Heart left ventricle (tissue), 16 donors: ENCODE data around the gene PERM1. TPM values are rescaled to one million over a fixed set of nuclear protein-coding genes. Genes with fewer than 3 reads are reported as not detected.
"Not testable (repeated sequence)": the region's sequence is repeated elsewhere in the genome, so short reads cannot be mapped to it uniquely, and the experiment has no call there.

ENCODE experiments used
- ATAC-seq, 4 donors: fragments of 200-7000 bp; cut with Tn5 transposase; one replicate each; pipeline ENCODE4 v1.9.1; 2020 to 2022; ENCODE audit warnings: moderate library complexity in 4 of 4, mild to moderate bottlenecking in 3 of 4, moderate number of reproducible peaks in 1 of 4
- DNase-seq, 5 donors: peaks; one replicate each; pipeline ENCODE4 v3.0.0-alpha.2; 2020
- H3K27ac ChIP-seq, 12 donors: fragments of 200-600 bp; sonication (generic) in 4 of 12; one replicate each; pipeline versions ENCODE4 v1.5.0 to v1.8.0; 2016 to 2022; ENCODE audit warnings: mild to moderate bottlenecking in 2 of 12
- H3K27me3 ChIP-seq, 9 donors: fragments of 200-600 bp; sonication (generic) in 2 of 9; one replicate each; pipeline versions ENCODE4 v1.5.1 to v1.8.0; 2016 to 2022; ENCODE audit warnings: mild to moderate bottlenecking in 3 of 9
- H3K36me3 ChIP-seq, 9 donors: fragments of 200-600 bp; sonication (generic) in 2 of 9; one replicate each; pipeline versions ENCODE4 v1.5.0 to v1.8.0; 2018 to 2022; ENCODE audit warnings: mild to moderate bottlenecking in 2 of 9
- H3K4me1 ChIP-seq, 12 donors: fragments of 200-600 bp; sonication (generic) in 4 of 12; one replicate each; pipeline versions ENCODE4 v1.5.0 to v1.8.0; 2016 to 2022; ENCODE audit warnings: mild to moderate bottlenecking in 3 of 12
- H3K4me3 ChIP-seq, 12 donors: fragments of 200-600 bp; sonication (generic) in 4 of 12; one replicate each; pipeline versions ENCODE4 v1.5.0 to v1.8.0; 2017 to 2022; ENCODE audit warnings: mild to moderate bottlenecking in 9 of 12, moderate library complexity in 4 of 12
- H3K9me3 ChIP-seq, 12 donors: fragments of 200-600 bp; sonication (generic) in 4 of 12; one replicate each; pipeline versions ENCODE4 v1.5.0 to v1.8.0; 2016 to 2022; ENCODE audit warnings: mild to moderate bottlenecking in 1 of 12
- POLR2A ChIP-seq, 2 donors: fragments of 450-650 bp; IDR thresholded peaks; one replicate each; pipeline ENCODE4 v1.6.1; 2017; ENCODE audit warnings: antibody characterized with exemption in 2 of 2, mild to moderate bottlenecking in 2 of 2, moderate library complexity in 2 of 2
- WGBS, 4 donors: extraction: QIAGEN DNeasy Blood & Tissue Kit in 2 of 4; methylation state at CpG; one replicate each; pipeline versions ENCODE4 v1.1.5 to v1.1.7; 2013 to 2018; 5-methylcytosine and 5-hydroxymethylcytosine counted together
- intact Hi-C, 10 donors: fragments of 100-400 bp; cut with DNase I; formaldehyde crosslinking; loops; one replicate each; pipeline versions ENCODE4 v1.11.1 to v1.14.2; 2022
- polyA plus RNA-seq, 2 donors: library from polyadenylated mRNA; stranded (reverse); fragments of 200-250 nt; gene quantifications; one replicate each; pipeline ENCODE4 v1.2.3, GENCODE V29; 2013
- total RNA-seq, 9 donors: library from RNA; depleted of rRNA in 2 of 9; stranded (reverse); fragments of >200 nt in 2 of 9; fragmentation: NEBNext Ultra II Directional in 3 of 9; extraction: Animal tissue kit (Norgen Biotek cat#: 25700) in 3 of 9; gene quantifications; one replicate each; pipeline versions ENCODE4 v1.1.0 to v1.2.4, GENCODE V29; 2016 to 2023
- TF ChIP-seq, protein P1 (sequence below), 12 donors: fragments of 200-600 bp; sonication (generic) in 4 of 12; IDR thresholded peaks; one replicate each; pipeline versions ENCODE4 v1.5.0 to v1.8.0; 2018 to 2022; ENCODE audit warnings: antibody characterized with exemption in 12 of 12, mild to moderate bottlenecking in 5 of 12
- donor health status: ischemic (EF 13 %, LVEDD 7.1; RV severe dilation, severe dysfunction).
- donor health status: healthy with polysubstance abuse.
- donor health status: DM: no; HTN: yes; CAD: no.
- donor health status: DM: no; HTN: no; CAD: no.
- donor health status: ischemic (EF 25% LVEDD 6.9; RV normal size, moderate dysfunction).
- donor health status: ischemic (EF 25% LVEDD 5.7; RV mildly dilated, moderate dysfunction).
- donor health status: healthy.
- donor health status: DM: yes; HTN: yes; CAD: no.
- donor health status: ischemic (EF 35%, LVEDD 5.7; RV mildly dilated, moderate dysfunction).
- donor health status: nonischemic (EF 11% LVEDD 7.7; RV severe dilation, severe dysfunction).
- donor health status: DM: yes; HTN: yes; CAD: no.
- donor health status: PGD.
- donor health status: ischemic (EF 29% LVEDD 5.4; RV normal size, mild dysfunction).
- donor health status: nonischemic (EF 23%, LVEDD 6.1; RV moderate dilation, normal function).

The PERM1 gene
- total and polyA plus RNA-seq, 11 donors, result 52.8 to 353 (median 104) TPM

DNA sequence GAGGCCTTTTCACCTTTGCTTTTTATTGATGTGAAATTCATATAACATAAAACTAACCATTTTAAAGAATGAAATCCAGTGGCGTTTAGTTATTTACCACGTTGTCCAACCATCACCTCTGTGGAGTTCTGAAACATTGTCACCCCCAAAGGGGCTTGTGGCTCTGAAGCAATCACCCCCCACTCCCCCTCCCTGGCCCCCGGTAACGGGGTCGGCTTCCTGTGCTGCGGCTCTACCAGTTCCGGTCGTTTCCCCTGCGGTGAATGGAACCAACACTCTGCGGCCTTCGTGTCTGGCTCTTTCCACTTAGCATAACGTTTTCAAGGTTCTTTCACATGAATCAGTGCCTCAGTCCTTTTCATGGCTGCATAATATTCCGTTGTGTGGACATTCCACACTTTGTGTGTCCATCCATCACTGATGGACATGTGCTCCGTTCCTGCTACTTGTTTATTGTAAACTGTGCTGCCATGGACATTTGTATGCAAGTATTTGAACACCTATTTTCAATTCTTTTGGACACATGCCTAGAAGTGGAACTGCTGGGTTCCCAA, 29.6 kb upstream of the PERM1 start:
- no peak for TF ChIP-seq POLR2A (IDR thresholded peaks at IDR 0.05)
- TF ChIP-seq, protein P1, sequence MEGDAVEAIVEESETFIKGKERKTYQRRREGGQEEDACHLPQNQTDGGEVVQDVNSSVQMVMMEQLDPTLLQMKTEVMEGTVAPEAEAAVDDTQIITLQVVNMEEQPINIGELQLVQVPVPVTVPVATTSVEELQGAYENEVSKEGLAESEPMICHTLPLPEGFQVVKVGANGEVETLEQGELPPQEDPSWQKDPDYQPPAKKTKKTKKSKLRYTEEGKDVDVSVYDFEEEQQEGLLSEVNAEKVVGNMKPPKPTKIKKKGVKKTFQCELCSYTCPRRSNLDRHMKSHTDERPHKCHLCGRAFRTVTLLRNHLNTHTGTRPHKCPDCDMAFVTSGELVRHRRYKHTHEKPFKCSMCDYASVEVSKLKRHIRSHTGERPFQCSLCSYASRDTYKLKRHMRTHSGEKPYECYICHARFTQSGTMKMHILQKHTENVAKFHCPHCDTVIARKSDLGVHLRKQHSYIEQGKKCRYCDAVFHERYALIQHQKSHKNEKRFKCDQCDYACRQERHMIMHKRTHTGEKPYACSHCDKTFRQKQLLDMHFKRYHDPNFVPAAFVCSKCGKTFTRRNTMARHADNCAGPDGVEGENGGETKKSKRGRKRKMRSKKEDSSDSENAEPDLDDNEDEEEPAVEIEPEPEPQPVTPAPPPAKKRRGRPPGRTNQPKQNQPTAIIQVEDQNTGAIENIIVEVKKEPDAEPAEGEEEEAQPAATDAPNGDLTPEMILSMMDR (IDR thresholded peaks at IDR 0.05), result no peak
- no peak overlapping the region for H3K4me3 ChIP-seq
- ATAC-seq (no peak), DNase-seq (peak in 2 of 5 donors; percentile 13 to 48)
- H3K9me3 ChIP-seq, result no peaks in the 10 kb centered on the region
- H3K4me1 ChIP-seq, result peaks cover 0 to 27% (median 17%) of the 10 kb centered on the region in 12 donors
- H3K27ac ChIP-seq, result no peak overlapping the region
- H3K36me3 ChIP-seq, result no peaks in the 10 kb centered on the region
- WGBS, 4 donors, result 83 to 87% (median 85%) methylated on average over 14 of the region's 14 CpGs
- intact Hi-C loops, result no loop called here
- no peaks in the 10 kb centered on the region for H3K27me3 ChIP-seq

DNA sequence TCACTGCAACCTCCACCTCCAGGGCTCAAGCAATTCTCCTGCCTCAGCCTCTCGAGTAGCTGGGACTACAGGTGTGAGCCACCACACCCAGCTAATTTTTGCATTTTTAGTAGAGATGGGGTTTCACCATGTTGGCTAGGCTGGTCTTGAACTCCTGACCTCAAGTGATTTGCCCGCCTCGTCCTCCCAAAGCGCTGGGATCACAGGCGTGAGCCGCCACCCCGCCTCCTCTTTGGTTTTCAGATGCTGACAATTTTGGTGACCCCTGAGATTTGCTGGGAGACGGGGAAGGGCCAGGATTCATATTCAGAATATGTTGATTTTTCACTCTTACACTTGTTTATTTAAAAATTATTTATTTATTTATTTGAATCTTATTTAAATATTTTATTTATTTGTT, 28.2 kb upstream of the PERM1 start:
- H3K27ac ChIP-seq, intact Hi-C loops, H3K27me3 ChIP-seq, H3K4me3 ChIP-seq, H3K36me3 ChIP-seq, H3K9me3 ChIP-seq, ATAC-seq: not testable (repeated sequence)
- H3K4me1 ChIP-seq, result peaks cover 8 to 34% (median 24%) of the 10 kb centered on the region in 12 donors
- DNase-seq, result peak in 1 of 5 donors; percentile 28
- 90 to 97% (median 93%) methylated on average over 8 of the region's 8 CpGs for WGBS, 4 donors

GRCh38 chr1:1006305-1007159, 24.6 kb upstream of the PERM1 start:
- Histone ChIP-seq H3K4me1 (peaks cover 9 to 31% (median 21%) of the 10 kb centered on the region in 12 donors), H3K36me3 (peaks cover 0 to 4% (median 0%) of the 10 kb centered on the region in 9 donors), H3K27ac (no peak overlapping the region), H3K27me3 (peaks cover 0 to 24% (median 0%) of the 10 kb centered on the region in 9 donors), H3K4me3 (no peak overlapping the region), H3K9me3 (no peaks in the 10 kb centered on the region)
- TF ChIP-seq, protein P1 (IDR thresholded peaks at IDR 0.05), result no peak
- no peak for TF ChIP-seq POLR2A (IDR thresholded peaks at IDR 0.05)
- DNase-seq, result peak in 4 of 5 donors; percentile 18 to 40 (median 32)
- WGBS, 4 donors, result 79 to 87% (median 84%) methylated on average over 28 to 37 of the region's 37 CpGs
- intact Hi-C loops, result no loop called here
- no peak for ATAC-seq

- Histone ChIP-seq H3K36me3 (peaks cover 0 to 4% (median 0%) of the 10 kb centered on the region in 9 donors), H3K9me3 (no peaks in the 10 kb centered on the region), H3K27ac (peak overlapping the region in 2 of 12 donors; percentile 31 to 54), H3K4me3 (no peak overlapping the region), H3K4me1 (peaks cover 10 to 38% (median 25%) of the 10 kb centered on the region in 12 donors), H3K27me3 (peaks cover 0 to 31% (median 0%) of the 10 kb centered on the region in 9 donors)
- ATAC-seq (no peak), DNase-seq (peak in 2 of 5 donors; percentile 27 to 58)
- WGBS, 4 donors, result 53 to 79% (median 58%) methylated on average over 2 to 23 of the region's 23 CpGs
- intact Hi-C loops, result no loop called here
- TF ChIP-seq, protein P1 (IDR thresholded peaks at IDR 0.05), result no peak
- TF ChIP-seq POLR2A (IDR thresholded peaks at IDR 0.05), result no peak
Observed at GRCh38 chr1:1005774-1006304, 23.9 kb upstream of the PERM1 start.
